ENCODE results near the gene SLC10A3.

SLC10A3 gene

GRCh38 chrX:154476821-154477220 lies 13.6 kb downstream of the SLC10A3 start:
- Histone ChIP-seq H3K79me2 (ENCODE audit: insufficient read depth, low read length) (no peaks in the 10 kb centered on the region), H3K9me2 (ENCODE audit: low read depth, low read length) (no peaks in the 10 kb centered on the region), H3K9me3 (ENCODE audit: low read length) (no peaks in the 10 kb centered on the region), H3F3A (ENCODE audit: insufficient read depth, low read length) (no peaks in the 10 kb centered on the region), H3K9ac (ENCODE audit: low read length) (no peak overlapping the region), H3K36me3 (ENCODE audit: insufficient read depth, low read length) (no peaks in the 10 kb centered on the region), H3K27me3 (ENCODE audit: insufficient read depth, low read length) (no peaks in the 10 kb centered on the region), H3K4me3 (ENCODE audit: low read depth, low read length, poor library complexity, severe bottlenecking) (no peak overlapping the region), H4K20me1 (ENCODE audit: insufficient read depth, low read length) (no peaks in the 10 kb centered on the region), H3K4me2 (ENCODE audit: low read length) (no peak overlapping the region), H3K27ac (ENCODE audit: low read depth, low read length, poor library complexity, severe bottlenecking) (no peak overlapping the region), H3K4me1 (ENCODE audit: insufficient read depth, low read length, severe bottlenecking) (peaks cover 23% of the 10 kb centered on the region), H2AFZ (ENCODE audit: low read length) (no peak overlapping the region)
- TF ChIP-seq EZH2 (IDR thresholded peaks at IDR 0.05; ENCODE audit: borderline replicate concordance, low read length) (no peak), CTCF (IDR thresholded peaks at IDR 0.05; ENCODE audit: low read length) (no peak)

GRCh38 chrX:154473683-154474082 lies 16.7 kb downstream of the SLC10A3 start:
- Histone ChIP-seq H3K9ac (ENCODE audit: low read length) (no peak overlapping the region), H3K27me3 (ENCODE audit: insufficient read depth, low read length) (no peaks in the 10 kb centered on the region), H3K4me1 (ENCODE audit: insufficient read depth, low read length, severe bottlenecking) (peaks cover 6% of the 10 kb centered on the region), H3K36me3 (ENCODE audit: insufficient read depth, low read length) (peaks cover 5% of the 10 kb centered on the region; the same call in 1 of the 2 replicates), H3F3A (ENCODE audit: insufficient read depth, low read length) (no peaks in the 10 kb centered on the region), H4K20me1 (ENCODE audit: insufficient read depth, low read length) (no peaks in the 10 kb centered on the region), H3K9me2 (ENCODE audit: low read depth, low read length) (no peaks in the 10 kb centered on the region), H3K9me3 (ENCODE audit: low read length) (no peaks in the 10 kb centered on the region), H3K27ac (ENCODE audit: low read depth, low read length, poor library complexity, severe bottlenecking) (no peak overlapping the region), H2AFZ (ENCODE audit: low read length) (no peak overlapping the region), H3K79me2 (ENCODE audit: insufficient read depth, low read length) (no peaks in the 10 kb centered on the region), H3K4me3 (ENCODE audit: low read depth, low read length, poor library complexity, severe bottlenecking) (no peak overlapping the region), H3K4me2 (ENCODE audit: low read length) (no peak overlapping the region)
- no peak for TF ChIP-seq CTCF (IDR thresholded peaks at IDR 0.05; ENCODE audit: low read length)

DNA sequence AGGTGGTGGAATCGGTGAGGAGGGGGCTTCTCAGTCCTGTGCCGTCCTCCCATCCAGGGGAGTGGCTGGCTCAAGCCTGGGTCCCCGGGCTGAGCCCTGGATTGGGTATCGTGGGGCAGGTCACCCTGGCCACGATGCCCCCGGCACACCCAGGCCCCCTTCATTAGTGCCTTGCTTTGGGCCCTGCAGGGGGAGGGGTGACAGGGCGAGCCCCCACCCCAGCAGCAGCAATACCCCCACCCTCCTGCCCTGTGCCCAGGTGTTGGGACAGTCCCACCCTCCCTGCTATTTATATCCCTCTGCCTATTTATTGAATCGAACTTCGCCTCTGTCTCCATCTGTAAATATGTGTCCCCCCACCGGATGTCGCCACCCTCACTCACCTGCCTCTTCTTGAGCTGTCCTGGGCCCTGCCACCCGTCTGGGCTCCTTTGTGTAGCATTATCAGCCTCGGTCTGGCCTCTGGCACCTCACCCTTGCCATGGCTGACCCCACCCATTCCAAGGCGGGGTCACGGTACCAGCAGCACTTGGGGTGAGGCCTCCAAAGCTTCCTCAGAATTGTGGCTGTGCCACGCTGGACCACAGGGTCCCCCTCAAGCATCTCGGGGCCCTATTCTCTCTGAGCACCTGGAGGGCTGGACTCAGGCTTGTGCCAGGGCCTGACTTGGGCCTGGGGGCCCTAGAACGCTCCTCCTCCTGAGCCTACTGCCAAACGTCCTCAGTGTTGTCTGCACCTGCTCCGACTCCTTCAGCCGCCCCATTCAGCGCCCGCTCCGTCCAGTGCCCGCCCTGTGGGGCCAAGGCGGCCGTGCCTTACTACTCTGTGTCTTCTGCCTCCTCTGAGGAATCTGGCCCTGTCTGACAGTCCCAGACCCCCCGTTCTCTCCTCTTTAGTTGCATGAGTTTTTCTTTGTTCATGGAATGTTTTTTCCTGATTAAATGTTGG lies 17.5 kb downstream of the SLC10A3 start:
- Histone ChIP-seq H3K9me3 (ENCODE audit: low read length) (no peaks in the 10 kb centered on the region), H4K20me1 (ENCODE audit: insufficient read depth, low read length) (no peaks in the 10 kb centered on the region), H3K9ac (ENCODE audit: low read length) (no peak overlapping the region), H3K4me2 (ENCODE audit: low read length) (no peak overlapping the region), H3K27me3 (ENCODE audit: insufficient read depth, low read length) (no peaks in the 10 kb centered on the region), H3K27ac (ENCODE audit: low read depth, low read length, poor library complexity, severe bottlenecking) (no peak overlapping the region), H3K79me2 (ENCODE audit: insufficient read depth, low read length) (no peaks in the 10 kb centered on the region), H2AFZ (ENCODE audit: low read length) (no peak overlapping the region), H3K4me3 (ENCODE audit: low read depth, low read length, poor library complexity, severe bottlenecking) (no peak overlapping the region), H3F3A (ENCODE audit: insufficient read depth, low read length) (no peaks in the 10 kb centered on the region), H3K9me2 (ENCODE audit: low read depth, low read length) (no peaks in the 10 kb centered on the region), H3K36me3 (ENCODE audit: insufficient read depth, low read length) (peaks cover 5% of the 10 kb centered on the region; the same call in 1 of the 2 replicates), H3K4me1 (ENCODE audit: insufficient read depth, low read length, severe bottlenecking) (peaks cover 3% of the 10 kb centered on the region)
- no peak for TF ChIP-seq CTCF (IDR thresholded peaks at IDR 0.05; ENCODE audit: low read length)
- TF ChIP-seq EZH2 (IDR thresholded peaks at IDR 0.05; ENCODE audit: borderline replicate concordance, low read length), result no peak

Data from OCI-LY1 (cell line).